HL-60 (cell line): ENCODE measurements around the gene SGSM1.

Experiments
- DNase-seq, 2 experiments: peaks; one replicate each; pipeline ENCODE4 v3.0.0-alpha.2; 2010 to 2020; ENCODE audit warnings: low read depth in 1 of 2, low spot score in 1 of 2
- H3K27ac ChIP-seq: fragments of 250-450 bp; sonication (Bioruptor Pico); replicated peaks from 2 replicates; pipeline ENCODE4 v1.5.1; 2020; ENCODE audit warnings: mild to moderate bottlenecking, moderate library complexity
- H3K27me3 ChIP-seq: fragments of 250-450 bp; sonication (Bioruptor Pico); 2 replicates; pipeline ENCODE4 v1.5.1; 2021; ENCODE audit warnings: mild to moderate bottlenecking, moderate library complexity; ENCODE audit not compliant: insufficient read depth, poor library complexity, severe bottlenecking
- H3K4me3 ChIP-seq: replicated peaks from 2 replicates; pipeline ENCODE4 v1.5.1; 2011; ENCODE audit warnings: mild to moderate bottlenecking, control low read depth, low read length; ENCODE audit not compliant: insufficient read depth
- GABPA ChIP-seq: IDR thresholded peaks from 2 replicates; pipeline ENCODE4 v1.6.1; 2012; ENCODE audit warnings: low read depth
- POLR2AphosphoS5 ChIP-seq: IDR thresholded peaks from 2 replicates; pipeline ENCODE4 v1.6.1; 2012; ENCODE audit warnings: low read depth
- SPI1 ChIP-seq: IDR thresholded peaks from 2 replicates; pipeline ENCODE4 v1.6.1; 2012; ENCODE audit warnings: low read depth, mild to moderate bottlenecking, borderline replicate concordance
- TF ChIP-seq, protein P1 (sequence below): IDR thresholded peaks from one replicate; pipeline ENCODE4 v1.5.1; 2011; ENCODE audit warnings: low read length, control low read depth, inconsistent platforms; ENCODE audit not compliant: insufficient read depth
- TF ChIP-seq, protein P2 (sequence below): IDR thresholded peaks from 2 replicates; pipeline ENCODE4 v1.6.1; 2012; ENCODE audit warnings: low read depth; ENCODE audit not compliant: insufficient replicate concordance

The SGSM1 gene

DNA sequence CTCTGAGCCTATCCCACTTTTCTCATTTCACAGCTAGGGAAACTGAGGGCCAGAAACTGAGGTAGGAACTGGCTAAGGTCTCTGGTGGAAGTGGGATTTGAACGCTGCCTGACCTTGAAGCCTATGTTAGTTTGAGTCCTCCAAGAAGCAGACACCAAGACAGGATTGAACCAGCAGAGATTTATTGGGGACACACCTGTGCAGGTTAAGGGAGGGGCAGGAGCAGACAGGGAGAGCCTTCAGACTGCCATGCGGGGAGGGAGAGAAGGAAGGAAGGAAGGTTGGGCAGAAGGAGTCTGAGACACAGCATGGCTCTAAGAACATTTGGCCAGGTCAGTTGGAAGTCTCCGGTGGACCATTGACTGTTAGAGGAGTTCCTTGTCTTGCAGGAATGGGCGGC lies 59.5 kb downstream of the SGSM1 start:
- Histone ChIP-seq H3K27ac (no peak overlapping the region), H3K27me3 (no peaks in the 10 kb centered on the region), H3K4me3 (no peak overlapping the region)
- no peak for DNase-seq
- TF ChIP-seq SPI1 = no peak
- TF ChIP-seq POLR2AphosphoS5 = no peak
- TF ChIP-seq, protein P1, sequence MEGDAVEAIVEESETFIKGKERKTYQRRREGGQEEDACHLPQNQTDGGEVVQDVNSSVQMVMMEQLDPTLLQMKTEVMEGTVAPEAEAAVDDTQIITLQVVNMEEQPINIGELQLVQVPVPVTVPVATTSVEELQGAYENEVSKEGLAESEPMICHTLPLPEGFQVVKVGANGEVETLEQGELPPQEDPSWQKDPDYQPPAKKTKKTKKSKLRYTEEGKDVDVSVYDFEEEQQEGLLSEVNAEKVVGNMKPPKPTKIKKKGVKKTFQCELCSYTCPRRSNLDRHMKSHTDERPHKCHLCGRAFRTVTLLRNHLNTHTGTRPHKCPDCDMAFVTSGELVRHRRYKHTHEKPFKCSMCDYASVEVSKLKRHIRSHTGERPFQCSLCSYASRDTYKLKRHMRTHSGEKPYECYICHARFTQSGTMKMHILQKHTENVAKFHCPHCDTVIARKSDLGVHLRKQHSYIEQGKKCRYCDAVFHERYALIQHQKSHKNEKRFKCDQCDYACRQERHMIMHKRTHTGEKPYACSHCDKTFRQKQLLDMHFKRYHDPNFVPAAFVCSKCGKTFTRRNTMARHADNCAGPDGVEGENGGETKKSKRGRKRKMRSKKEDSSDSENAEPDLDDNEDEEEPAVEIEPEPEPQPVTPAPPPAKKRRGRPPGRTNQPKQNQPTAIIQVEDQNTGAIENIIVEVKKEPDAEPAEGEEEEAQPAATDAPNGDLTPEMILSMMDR = no peak
- TF ChIP-seq, protein P2, sequence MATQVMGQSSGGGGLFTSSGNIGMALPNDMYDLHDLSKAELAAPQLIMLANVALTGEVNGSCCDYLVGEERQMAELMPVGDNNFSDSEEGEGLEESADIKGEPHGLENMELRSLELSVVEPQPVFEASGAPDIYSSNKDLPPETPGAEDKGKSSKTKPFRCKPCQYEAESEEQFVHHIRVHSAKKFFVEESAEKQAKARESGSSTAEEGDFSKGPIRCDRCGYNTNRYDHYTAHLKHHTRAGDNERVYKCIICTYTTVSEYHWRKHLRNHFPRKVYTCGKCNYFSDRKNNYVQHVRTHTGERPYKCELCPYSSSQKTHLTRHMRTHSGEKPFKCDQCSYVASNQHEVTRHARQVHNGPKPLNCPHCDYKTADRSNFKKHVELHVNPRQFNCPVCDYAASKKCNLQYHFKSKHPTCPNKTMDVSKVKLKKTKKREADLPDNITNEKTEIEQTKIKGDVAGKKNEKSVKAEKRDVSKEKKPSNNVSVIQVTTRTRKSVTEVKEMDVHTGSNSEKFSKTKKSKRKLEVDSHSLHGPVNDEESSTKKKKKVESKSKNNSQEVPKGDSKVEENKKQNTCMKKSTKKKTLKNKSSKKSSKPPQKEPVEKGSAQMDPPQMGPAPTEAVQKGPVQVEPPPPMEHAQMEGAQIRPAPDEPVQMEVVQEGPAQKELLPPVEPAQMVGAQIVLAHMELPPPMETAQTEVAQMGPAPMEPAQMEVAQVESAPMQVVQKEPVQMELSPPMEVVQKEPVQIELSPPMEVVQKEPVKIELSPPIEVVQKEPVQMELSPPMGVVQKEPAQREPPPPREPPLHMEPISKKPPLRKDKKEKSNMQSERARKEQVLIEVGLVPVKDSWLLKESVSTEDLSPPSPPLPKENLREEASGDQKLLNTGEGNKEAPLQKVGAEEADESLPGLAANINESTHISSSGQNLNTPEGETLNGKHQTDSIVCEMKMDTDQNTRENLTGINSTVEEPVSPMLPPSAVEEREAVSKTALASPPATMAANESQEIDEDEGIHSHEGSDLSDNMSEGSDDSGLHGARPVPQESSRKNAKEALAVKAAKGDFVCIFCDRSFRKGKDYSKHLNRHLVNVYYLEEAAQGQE = no peak
- TF ChIP-seq GABPA = no peak

DNA sequence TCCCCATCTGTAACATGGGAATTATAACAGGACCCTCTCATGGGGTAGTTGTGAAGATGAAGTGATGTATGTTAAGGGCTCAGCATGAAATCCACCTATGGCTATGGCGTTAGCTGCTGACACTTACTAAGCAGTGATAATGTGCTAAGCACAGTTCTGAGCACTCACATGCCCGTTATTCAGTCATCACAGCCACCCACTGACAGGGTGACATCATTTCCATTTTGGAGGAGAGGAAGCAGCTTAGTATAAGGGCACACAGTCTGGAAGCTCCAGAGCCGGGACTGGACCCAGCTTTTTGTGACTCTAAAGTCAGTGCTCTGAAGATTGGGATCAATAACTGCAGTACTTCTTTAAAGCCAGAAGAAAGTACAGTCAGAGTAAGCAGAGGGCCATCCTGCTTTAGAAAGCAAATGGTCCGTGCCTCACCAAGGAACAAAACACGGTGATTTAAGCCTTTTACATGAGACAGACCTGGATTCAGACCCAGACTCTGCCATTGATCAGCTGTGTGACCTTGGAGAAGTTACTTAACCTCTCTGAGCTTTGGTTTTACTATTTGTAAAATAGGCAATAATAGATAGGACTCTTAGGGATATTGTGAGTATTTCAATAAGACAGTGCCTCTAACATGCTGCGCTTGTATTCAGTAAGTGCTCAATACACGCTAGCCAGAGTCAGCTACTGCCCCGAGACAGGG lies 61.5 kb downstream of the SGSM1 start:
- Histone ChIP-seq H3K27me3 (no peaks in the 10 kb centered on the region), H3K4me3 (no peak overlapping the region), H3K27ac (no peak overlapping the region)
- TF ChIP-seq, protein P1 = no peak
- TF ChIP-seq GABPA (no peak), POLR2AphosphoS5 (no peak), SPI1 (no peak)
- TF ChIP-seq, protein P2 = no peak
- no peak for DNase-seq

DNA sequence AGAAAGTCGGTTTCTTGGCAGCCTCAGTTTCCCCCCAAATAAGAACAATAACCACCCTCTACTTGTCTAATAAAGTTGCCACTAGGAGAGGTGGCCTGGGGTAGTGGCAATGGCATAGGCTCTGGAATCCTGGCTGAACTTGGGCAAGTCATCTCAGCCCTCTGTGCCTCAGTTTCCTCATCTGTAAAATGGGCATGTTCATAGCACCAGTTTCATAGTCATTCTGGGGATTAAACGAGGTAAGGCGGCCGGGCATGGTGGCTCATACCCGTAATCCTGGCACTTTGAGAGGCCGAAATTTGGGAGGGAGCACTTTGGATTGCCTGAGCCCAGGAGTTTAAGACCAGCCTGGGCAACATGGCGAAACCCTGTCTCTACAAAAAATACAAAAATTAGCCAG lies 63.0 kb downstream of the SGSM1 start:
- Histone ChIP-seq H3K4me3 (no peak overlapping the region), H3K27ac (no peak overlapping the region), H3K27me3 (no peaks in the 10 kb centered on the region)
- TF ChIP-seq POLR2AphosphoS5 (no peak), SPI1 (no peak), GABPA (no peak)
- TF ChIP-seq, protein P1 = no peak
- TF ChIP-seq, protein P2 = no peak
- no peak for DNase-seq
